HG02840 (cell line): ENCODE measurements around the gene TCP11.

Experiments
- ATAC-seq: cut with Tn5 transposase; IDR thresholded peaks from one replicate; pipeline ENCODE4 v1.9.1; 2021; ENCODE audit warnings: mild to moderate bottlenecking, moderate library complexity, moderate number of reproducible peaks; ENCODE audit not compliant: unreplicated experiment, low FRiP score

Gene TCP11

DNA sequence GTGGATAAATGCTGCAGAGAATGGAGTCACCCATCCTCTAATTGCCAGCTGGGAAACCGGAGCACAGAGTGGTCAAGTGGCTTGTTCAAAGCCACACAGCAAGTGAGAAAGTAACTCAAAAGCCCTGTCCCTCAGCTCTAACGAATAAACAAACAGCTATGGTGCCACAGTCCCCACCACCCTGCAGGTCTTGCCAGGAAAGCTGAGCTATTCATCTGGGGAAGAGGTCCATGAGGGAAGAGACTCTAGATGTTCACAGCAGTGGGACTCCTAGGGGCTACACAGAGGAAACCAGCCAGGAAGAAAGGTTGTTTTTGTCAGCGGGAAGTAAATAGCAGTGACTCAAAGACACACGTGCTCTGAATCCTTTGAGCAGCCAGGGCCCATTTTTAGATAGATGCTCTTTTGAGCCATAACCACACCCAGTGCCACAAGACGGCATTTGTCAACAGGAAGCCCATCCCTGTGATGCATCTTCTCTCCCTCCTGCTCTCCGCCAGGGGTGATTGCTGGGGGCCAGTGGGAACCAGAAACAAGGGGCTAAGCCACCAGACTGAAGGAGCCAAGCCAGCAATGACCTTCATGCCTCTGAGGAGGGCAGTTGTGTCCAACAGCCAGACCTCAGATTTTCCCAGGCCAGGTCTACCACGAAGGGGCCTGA is 32.4 kb upstream of the TCP11 start:
- no peak for ATAC-seq

- no peak for ATAC-seq
Measured at GRCh38 chr6:35173044-35173426, 31.9 kb upstream of the TCP11 start.

DNA sequence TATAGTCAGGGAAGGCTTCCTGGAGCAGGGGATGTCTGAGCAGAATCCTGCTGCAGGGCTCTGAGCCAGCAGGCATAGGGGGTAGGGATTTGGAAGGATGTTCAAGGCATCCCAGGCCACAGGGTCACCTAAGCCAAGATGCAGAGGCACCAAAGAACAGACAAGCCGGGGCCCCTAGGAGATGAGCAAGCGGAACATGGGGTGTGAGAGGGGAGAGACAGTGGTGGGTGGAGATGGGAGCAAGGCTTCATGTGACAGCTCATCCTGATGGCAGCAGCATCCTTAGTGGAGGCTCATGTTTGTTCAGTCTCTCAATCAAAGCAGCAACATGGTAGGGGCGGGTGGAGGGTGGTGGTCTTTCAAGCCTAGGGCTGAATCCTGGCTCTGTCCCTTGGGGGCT is 29.8 kb upstream of the TCP11 start:
- no peak for ATAC-seq

- ATAC-seq, result no peak
Measured at GRCh38 chr6:35170166-35170565, 29.0 kb upstream of the TCP11 start.

DNA sequence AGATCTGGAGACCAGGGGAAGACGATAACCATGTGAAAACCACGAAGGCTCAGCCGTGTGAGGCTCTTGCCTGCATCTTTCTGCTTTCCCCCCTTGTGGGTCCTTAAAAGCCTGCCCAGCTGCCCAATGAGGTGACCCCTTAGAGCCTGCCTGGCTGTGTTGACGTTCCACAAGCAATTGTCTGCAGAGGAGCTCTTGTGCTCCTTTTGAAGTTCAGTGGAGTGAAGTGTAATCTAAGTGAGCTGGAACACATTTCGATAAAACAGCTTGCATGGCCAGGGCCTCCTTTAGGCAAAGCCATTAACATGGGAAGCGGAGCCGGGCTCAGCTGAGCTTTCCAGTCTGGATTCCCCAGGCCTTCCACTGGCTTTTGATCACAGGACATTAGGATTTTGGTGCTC is 27.3 kb upstream of the TCP11 start:
- ATAC-seq, result no peak

GRCh38 chr6:35167505-35167904 is 26.4 kb upstream of the TCP11 start:
- no peak for ATAC-seq

- no peak for ATAC-seq
Measured at GRCh38 chr6:35166520-35166919, 25.4 kb upstream of the TCP11 start.

GRCh38 chr6:35166116-35166515 is 25.0 kb upstream of the TCP11 start:
- ATAC-seq, result no peak

GRCh38 chr6:35165630-35166071 is 24.5 kb upstream of the TCP11 start:
- no peak for ATAC-seq

- ATAC-seq, result no peak
Measured at GRCh38 chr6:35164868-35165267, 23.7 kb upstream of the TCP11 start.

DNA sequence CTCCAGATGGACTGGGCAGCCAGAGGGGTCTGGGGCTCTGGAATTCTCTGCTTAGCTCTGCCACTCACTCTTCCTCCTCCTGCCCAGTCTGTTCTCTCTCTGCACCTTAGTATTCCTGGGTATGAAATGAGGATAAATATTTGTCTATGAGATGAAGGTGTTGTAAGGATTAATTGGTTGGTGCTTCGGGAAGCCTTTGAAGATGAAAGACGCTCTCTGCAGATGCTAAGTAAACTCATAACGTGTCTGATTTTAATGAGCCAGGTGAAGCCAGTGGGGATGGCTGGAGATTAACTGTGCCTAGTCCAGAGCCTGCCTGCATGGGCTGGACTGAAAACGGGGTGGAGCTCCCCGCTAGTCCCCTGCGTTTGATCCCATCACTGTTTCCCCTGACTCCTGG is 23.1 kb upstream of the TCP11 start:
- ATAC-seq, result no peak

DNA sequence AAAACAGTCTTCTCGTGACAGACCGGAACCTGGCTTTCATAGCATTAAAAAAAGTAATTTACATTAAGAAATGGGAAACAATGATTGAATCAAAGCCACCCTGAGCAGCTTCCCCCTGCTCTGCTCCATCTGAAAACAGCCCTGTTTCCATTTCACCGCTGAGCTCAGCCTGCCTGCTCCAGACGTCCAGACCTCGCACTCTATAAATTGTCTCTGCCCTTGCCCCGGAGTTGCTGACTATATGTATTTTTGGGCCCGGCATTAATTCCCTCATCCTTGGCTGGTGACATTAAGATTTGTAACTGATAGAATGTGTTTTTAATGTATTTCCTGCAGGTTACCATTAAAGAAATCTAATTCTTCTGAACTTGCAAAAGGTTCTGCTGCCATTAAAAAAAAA is 22.7 kb upstream of the TCP11 start:
- no peak for ATAC-seq

DNA sequence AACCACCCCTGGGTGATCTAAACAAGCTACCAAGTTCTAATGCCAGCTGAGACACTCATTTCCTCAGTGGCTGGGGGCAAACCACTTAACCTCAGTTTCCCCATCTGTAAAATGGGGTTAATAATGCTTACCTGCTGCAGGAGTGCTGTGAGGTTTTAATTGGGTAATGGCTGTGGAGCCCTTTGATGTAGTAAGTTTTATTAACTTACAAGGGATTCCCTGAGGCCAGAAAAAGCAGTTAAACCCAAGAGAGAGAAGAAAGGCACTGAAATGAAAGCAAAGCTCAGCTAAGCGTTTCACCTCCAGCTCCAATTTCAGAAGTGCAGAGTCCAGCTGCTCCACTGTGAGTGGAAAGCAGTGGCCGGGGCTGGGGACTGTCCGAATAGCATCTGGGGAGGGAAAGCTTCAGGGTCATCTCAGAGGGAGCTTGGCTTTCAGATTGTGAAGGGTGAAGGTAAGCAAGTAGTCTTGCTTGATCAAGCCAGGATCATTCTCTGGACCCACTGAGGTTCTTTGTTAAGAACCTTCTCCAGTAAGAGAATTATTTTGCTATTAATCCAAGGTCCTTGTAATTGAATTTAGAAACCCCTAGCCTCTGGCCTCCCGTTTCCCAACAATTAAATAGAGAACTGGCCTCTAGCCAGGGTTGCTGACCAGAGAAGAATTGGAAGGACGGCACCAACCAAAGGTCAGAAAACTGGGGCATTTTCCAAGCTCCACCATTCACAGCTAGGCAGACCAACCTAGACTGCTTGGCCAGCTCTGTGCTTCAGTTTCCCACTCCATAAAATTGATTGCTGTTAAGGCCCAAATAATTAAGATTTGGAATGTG is 20.9 kb upstream of the TCP11 start:
- ATAC-seq, result no peak

DNA sequence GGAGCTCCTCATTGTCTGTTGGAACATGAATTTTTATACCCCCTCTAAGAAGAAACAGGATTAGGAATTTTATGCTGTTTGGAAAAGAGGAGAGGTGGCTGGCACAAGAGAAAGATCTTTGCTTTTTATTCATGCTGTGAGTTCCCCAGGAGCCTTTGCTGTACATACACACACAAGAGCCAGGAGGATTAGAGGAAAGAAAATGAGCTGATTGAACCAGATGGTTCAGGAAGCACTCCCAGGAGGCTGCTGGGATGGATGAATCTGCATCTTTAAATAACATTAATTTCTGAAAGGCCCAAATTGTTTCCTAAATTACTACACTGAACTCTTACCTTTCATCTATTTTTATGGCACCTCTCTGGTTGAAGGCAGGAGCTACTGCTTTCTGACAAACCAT is 20.1 kb upstream of the TCP11 start:
- ATAC-seq, result no peak

- no peak for ATAC-seq
Measured at GRCh38 chr6:35160642-35161041, 19.5 kb upstream of the TCP11 start.

GRCh38 chr6:35158520-35158919 is 17.4 kb upstream of the TCP11 start:
- no peak for ATAC-seq

DNA sequence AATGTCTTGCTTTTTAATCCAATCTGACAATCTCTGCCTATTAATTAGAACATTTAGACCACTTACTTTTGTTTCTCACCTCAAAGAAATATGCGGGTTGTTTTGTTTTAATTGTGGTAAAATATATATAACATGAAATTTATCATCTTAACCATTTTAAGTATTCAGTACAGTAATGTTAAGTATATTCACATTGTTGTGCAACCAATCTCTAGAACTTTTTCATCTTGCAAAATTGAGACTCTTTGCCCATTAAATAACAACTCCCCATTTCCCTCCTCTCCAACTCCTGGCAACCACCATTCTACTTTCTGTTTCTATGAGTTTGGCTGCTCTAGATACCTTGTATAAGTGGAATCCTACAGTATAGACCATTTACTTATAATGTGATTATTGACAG is 13.8 kb upstream of the TCP11 start:
- ATAC-seq, result no peak

DNA sequence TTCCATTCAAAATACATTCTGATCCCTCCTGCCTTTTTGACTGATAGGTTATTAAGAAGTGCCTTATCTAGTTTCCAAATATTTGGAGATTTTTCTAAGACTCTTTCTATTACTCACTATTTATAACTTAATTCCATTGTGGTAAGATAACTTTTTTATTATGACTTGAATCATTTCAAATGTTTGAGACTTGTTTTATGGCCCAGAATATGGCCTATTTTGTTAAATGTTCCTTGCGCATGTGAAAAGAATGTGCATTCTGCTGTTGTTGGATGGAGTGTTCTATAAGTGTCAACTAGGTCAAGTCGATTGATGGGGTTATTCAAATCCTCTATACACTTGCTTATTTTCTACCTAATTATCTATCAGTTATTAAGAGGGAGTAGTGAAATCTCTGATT is 13.1 kb upstream of the TCP11 start:
- ATAC-seq, result no peak

DNA sequence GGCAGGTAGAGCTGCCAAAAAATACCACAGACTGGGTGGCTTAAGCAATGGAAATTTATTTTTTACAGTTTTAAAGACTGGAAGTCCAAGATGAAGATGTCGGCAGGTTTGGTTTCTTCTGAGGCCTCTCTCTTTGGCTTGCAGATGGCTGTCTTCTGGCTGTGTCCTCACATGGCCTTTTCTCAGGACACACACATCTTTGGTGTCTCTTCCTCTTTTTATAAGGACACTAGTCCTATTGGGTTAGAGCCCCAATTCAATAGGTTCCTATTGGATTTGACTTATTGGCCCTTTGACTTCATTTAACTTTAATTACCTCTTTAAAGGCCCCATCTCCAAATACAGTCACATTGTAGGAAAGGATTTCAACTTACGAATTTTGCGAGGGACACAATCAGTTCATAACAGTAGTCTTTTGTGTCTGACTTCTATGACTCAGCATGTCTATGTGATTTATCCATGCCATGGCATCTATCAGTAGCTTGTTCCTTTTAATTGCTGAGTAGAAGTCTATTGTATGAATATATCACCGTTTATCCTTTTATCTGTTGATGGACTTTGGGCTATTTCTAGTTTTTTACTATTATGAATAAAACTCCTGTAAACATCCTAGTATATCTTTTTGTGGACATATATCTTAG is 11.0 kb upstream of the TCP11 start:
- no peak for ATAC-seq

- ATAC-seq, result no peak
Measured at GRCh38 chr6:35151466-35151865, 10.3 kb upstream of the TCP11 start.

DNA sequence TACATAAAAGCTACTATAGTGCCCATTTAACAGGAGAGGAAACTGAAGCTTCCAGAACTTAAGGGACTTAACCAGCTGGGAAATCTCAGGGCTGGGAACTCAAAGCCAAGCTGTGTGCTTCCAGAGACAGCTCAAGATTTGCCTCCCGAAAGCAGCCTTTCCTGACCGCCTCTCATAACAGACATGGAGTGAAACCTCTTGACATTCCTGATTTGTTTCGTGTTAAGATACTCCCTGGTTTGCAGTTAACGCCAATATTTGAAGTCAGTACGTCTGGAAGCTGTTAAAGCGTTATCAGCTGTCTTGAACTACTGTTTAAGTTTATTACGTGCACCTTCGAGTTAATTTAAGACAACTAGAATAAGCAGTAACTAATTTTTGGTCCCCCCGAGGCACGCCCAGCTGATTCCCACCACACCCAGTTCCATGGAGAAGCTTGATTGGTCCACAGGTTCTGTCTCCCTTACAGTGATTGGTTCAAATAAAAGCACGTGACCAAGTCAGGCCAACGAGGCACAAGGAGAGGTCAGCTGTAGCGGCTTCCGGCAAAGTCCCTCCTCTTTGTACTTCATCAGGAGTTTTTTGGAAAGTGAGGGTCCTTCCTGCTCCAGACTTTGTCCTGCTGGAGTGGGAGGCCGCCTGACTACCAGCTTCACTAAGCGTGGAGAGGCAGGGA is 8.9 kb upstream of the TCP11 start:
- ATAC-seq, result no peak
